K562 (cell line): ENCODE measurements around the gene PLEKHA1. TPM values are rescaled to one million over a fixed set of nuclear protein-coding genes. Genes with fewer than 3 reads are reported as not detected.

Experiments used
- ATAC-seq: fragments of 200-7000 bp; cut with Tn5 transposase; 3 replicates; pipeline ENCODE4 v1.9.1; 2020; ENCODE audit warnings: moderate library complexity
- BruUV-seq: library from RNA; stranded (reverse); fragments of 400-500 nt; replicated peaks from 2 replicates; lab custom pipeline; 2021; lab: Mats Ljungman, UMichigan
- CTCF ChIA-PET: fragments of 300-600 bp; formaldehyde crosslinking; extraction: SDS; loops from one replicate; lab custom pipeline; 2021; ENCODE audit warnings: low intra/inter-chr PET ratio; lab: Yijun Ruan, JAX
- POLR2A ChIA-PET: fragments of 300-600, 350-650 bp; sonication (Branson Sonifier 250); formaldehyde crosslinking; extraction: SDS; loops from one replicate; lab custom pipeline; 2021; ENCODE audit warnings: antibody characterized with exemption, inconsistent platforms; lab: Yijun Ruan, JAX
- DNase-seq, 4 experiments: peaks; one replicate each; pipeline versions ENCODE4 v3.0.0 to v3.0.0-alpha.2; 2011 to 2018; ENCODE audit warnings: low spot score in 3 of 4, mixed read lengths in 3 of 4; ENCODE audit errors: extremely low read depth in 1 of 4
- FAIRE-seq: peaks from 2 replicates; lab custom pipeline; 2011; peaks lifted over from hg19 to GRCh38; lab: Jason Lieb, UNC
- H2AFZ ChIP-seq: 2 replicates; pipeline ENCODE4 v1.6.0; 2011; ENCODE audit warnings: low read depth, low read length, control low read depth, inconsistent platforms
- H3K27ac ChIP-seq: fragments of 200-600 bp; 3 replicates; pipeline ENCODE4 v1.8.0; 2011; ENCODE audit warnings: low read depth, mild to moderate bottlenecking, control low read depth, inconsistent platforms, low read length, moderate library complexity, mixed read lengths; ENCODE audit errors: extremely low read depth
- H3K27me3 ChIP-seq, 2 experiments: fragments of 300-600 bp in 1 of 2; 2 replicates in 1 of 2; 3 replicates in 1 of 2; pipeline versions ENCODE4 v1.6.0 to v1.8.0; 2011; ENCODE audit warnings: inconsistent platforms in 2 of 2, low read length in 2 of 2, mild to moderate bottlenecking in 1 of 2, mixed read lengths in 1 of 2, moderate library complexity in 1 of 2; ENCODE audit not compliant: control insufficient read depth in 2 of 2, insufficient read depth in 2 of 2
- H3K36me3 ChIP-seq: fragments of 300-600 bp; 3 replicates; pipeline ENCODE4 v1.8.0; 2011; ENCODE audit warnings: mild to moderate bottlenecking, low read length, inconsistent platforms; ENCODE audit not compliant: control insufficient read depth, insufficient read depth
- H3K4me1 ChIP-seq, 2 experiments: fragments of 200-600 bp in 1 of 2; replicated peaks in 1 of 2; 2 replicates in 1 of 2; 3 replicates in 1 of 2; pipeline versions ENCODE4 v1.5.1 to v1.8.0; 2011; ENCODE audit warnings: inconsistent platforms in 2 of 2, low read length in 2 of 2, mild to moderate bottlenecking in 1 of 2, mixed read lengths in 1 of 2, moderate library complexity in 1 of 2; ENCODE audit not compliant: control insufficient read depth in 2 of 2, insufficient read depth in 2 of 2
- H3K4me2 ChIP-seq: 2 replicates; pipeline ENCODE4 v1.6.1; 2011; ENCODE audit warnings: low read length, control low read depth, inconsistent platforms, mixed read lengths; ENCODE audit not compliant: insufficient read depth
- H3K4me3 ChIP-seq: fragments of 200-600 bp; sonication (generic), shearing (Covaris generic); 2 replicates; pipeline ENCODE4 v1.5.1; 2016; ENCODE audit warnings: control low read depth, inconsistent platforms
- H3K79me2 ChIP-seq: fragments of 200-600 bp; 3 replicates; pipeline ENCODE4 v1.8.0; 2011; ENCODE audit warnings: low read length, inconsistent platforms; ENCODE audit not compliant: control insufficient read depth, insufficient read depth
- H3K9ac ChIP-seq, 2 experiments: 2 replicates each; pipeline versions ENCODE4 v1.6.0 to v1.6.1; 2011; ENCODE audit warnings: low read depth in 2 of 2, low read length in 2 of 2, control low read depth in 1 of 2, inconsistent platforms in 1 of 2, mild to moderate bottlenecking in 1 of 2, mixed read lengths in 1 of 2; ENCODE audit not compliant: insufficient read depth in 1 of 2
- H3K9me1 ChIP-seq: one replicate; pipeline ENCODE4 v1.6.0; 2011; ENCODE audit warnings: inconsistent platforms, mild to moderate bottlenecking, low read length, moderate library complexity; ENCODE audit not compliant: control insufficient read depth, insufficient read depth
- H3K9me3 ChIP-seq: replicated peaks from 2 replicates; pipeline ENCODE4 v1.5.1; 2011; ENCODE audit warnings: low read depth, low read length, inconsistent platforms; ENCODE audit not compliant: control insufficient read depth, insufficient read depth
- H4K20me1 ChIP-seq: replicated peaks from 2 replicates; pipeline ENCODE4 v1.6.1; 2011; ENCODE audit warnings: low read length, inconsistent platforms, mixed read lengths; ENCODE audit not compliant: control insufficient read depth, insufficient read depth
- CHD1 ChIP-seq: fragments of 200-600 bp; sonication (generic); IDR thresholded peaks from one replicate; pipeline ENCODE4 v1.6.1; 2012; ENCODE audit warnings: mild to moderate bottlenecking, moderate library complexity, low read length, inconsistent platforms
- ELF4 ChIP-seq: fragments of 450-650 bp; formaldehyde crosslinking; IDR thresholded peaks from 2 replicates; pipeline ENCODE4 v1.4.0; 2022; ENCODE audit warnings: missing genetic modification characterization
- RAD21 ChIP-seq, 2 experiments: fragments of 250-450 bp in 1 of 2; fragments of 450-650 bp in 1 of 2; sonication (Bioruptor Pico) in 1 of 2; formaldehyde crosslinking in 1 of 2; IDR thresholded peaks in 1 of 2; conservative IDR thresholded peaks in 1 of 2; 2 replicates each; pipeline versions ENCODE4 v1.4.0 to v1.8.0; 2020 to 2022; ENCODE audit warnings: mild to moderate bottlenecking in 2 of 2, moderate library complexity in 1 of 2
- SAP30 ChIP-seq: fragments of 200-600 bp; sonication (generic); IDR thresholded peaks from 2 replicates; pipeline ENCODE4 v1.6.1; 2012; ENCODE audit warnings: borderline replicate concordance, low read depth, mild to moderate bottlenecking, moderate library complexity, low read length, control low read depth, inconsistent platforms; ENCODE audit not compliant: insufficient read depth, poor library complexity, severe bottlenecking
- YY1 ChIP-seq, 3 experiments: IDR thresholded peaks; 2 replicates each; pipeline ENCODE4 v1.6.1; 2011; ENCODE audit warnings: low read length in 2 of 3, mild to moderate bottlenecking in 2 of 3, moderate library complexity in 2 of 3, borderline replicate concordance in 1 of 3, control low read depth in 1 of 3, low read depth in 1 of 3; ENCODE audit not compliant: insufficient read depth in 3 of 3, insufficient replicate concordance in 2 of 3, control insufficient read depth in 1 of 3, insufficient read length in 1 of 3; ENCODE audit errors: extremely low read depth in 1 of 3
- ZFP36 ChIP-seq: fragments of 150-350 bp; IDR thresholded peaks from 2 replicates; pipeline ENCODE4 v1.6.1; 2018; ENCODE audit warnings: low read length, low read depth; ENCODE audit not compliant: partially characterized antibody
- ZNF184 ChIP-seq: sonication (generic); formaldehyde crosslinking; IDR thresholded peaks from 2 replicates; pipeline ENCODE4 v1.5.0; 2020; ENCODE audit warnings: missing genetic modification reagents
- WGBS: fragments of 100-300 bp; shearing (Covaris generic); methylation state at CpG from one replicate; pipeline ENCODE4 v1.1.6; 2016; ENCODE audit warnings: low coverage, mixed read lengths; ENCODE audit not compliant: insufficient coverage; ENCODE audit errors: missing lambda C conversion rate; 5-methylcytosine and 5-hydroxymethylcytosine counted together
- in situ Hi-C: fragments of 300-500 bp; cut with MboI; formaldehyde crosslinking; loops from 4 replicates; pipeline ENCODE4 v1.15.0; 2018; ENCODE audit warnings: inconsistent platforms, mixed read lengths
- intact Hi-C: fragments of 100-400 bp; cut with micrococcal nuclease; formaldehyde crosslinking; loops from 2 replicates; pipeline ENCODE4 v1.14.2; 2022
- polyA plus RNA-seq, 8 experiments: library from polyadenylated mRNA; depleted of rRNA in 4 of 8; stranded (reverse) in 5 of 8; unstranded in 3 of 8; fragments of >200 nt; fragmentation: Nextera tagmentation in 2 of 8; fragmentation: Illumina TruSeq in 1 of 8; extraction: Ambion mirVana in 2 of 8; extraction: Trizol in 1 of 8; gene quantifications; 2 replicates each; pipeline versions ENCODE4 v1.2.1 to v1.2.3, GENCODE V29; 2011 to 2014; ENCODE audit warnings: inconsistent platforms in 1 of 8, missing spikeins in 1 of 8
- total RNA-seq, 7 experiments: library from RNA; depleted of rRNA in 6 of 7; stranded (reverse); fragments of >200 nt in 6 of 7; fragmentation: Illumina TruSeq in 2 of 7; extraction: Trizol in 2 of 7; gene quantifications; 2 replicates each; pipeline versions ENCODE4 v1.2.1 to v1.2.3, GENCODE V29; 2011 to 2021; ENCODE audit warnings: low replicate concordance in 1 of 7
- TF ChIP-seq, protein P1 (sequence below): IDR thresholded peaks from 2 replicates; pipeline ENCODE4 v1.6.1; 2012; ENCODE audit warnings: low read depth, low read length, improper control_type of control experiment, borderline replicate concordance
- TF ChIP-seq, protein P2 (sequence below), 2 experiments: fragments of 450-650 bp; formaldehyde crosslinking in 1 of 2; IDR thresholded peaks; 2 replicates each; pipeline versions ENCODE4 v1.4.0 to v1.6.1; 2014 to 2020; ENCODE audit warnings: mild to moderate bottlenecking in 2 of 2, borderline replicate concordance in 1 of 2, low read depth in 1 of 2

PLEKHA1 gene
- total and polyA plus RNA-seq, 9 of the 15 experiments (the other 6 are each of a cell fraction or from before 2014, with no cell fraction given): 0.05 to 4.7 (median 1.0) TPM

DNA sequence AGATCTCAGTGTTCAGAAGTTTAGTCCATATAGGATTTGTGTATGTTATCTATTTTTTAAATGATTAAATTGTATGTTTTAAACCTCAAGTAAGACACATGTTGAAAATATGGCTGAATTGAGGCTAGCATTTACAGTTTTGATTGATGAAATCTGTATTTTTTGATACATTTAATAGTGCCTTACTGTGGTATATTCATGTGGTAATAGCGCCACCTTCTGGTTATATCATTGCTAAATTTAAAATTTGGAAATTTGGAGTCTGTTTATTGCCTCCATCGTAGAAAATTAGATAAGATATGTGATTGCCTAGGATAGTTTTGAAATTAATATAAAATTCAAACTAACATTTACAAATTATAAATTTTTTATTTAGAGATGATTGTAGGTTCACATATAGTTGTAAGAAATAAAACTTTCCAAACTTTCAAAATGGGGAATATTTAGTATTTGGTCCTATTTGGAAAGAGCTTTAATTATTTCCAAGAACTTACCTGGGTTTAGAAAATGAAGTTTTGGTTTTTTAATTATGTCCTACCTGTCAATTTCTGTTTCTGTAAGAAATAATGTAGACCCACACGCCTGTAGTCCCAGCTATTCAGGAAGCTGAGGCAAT, 60.8 kb downstream of the PLEKHA1 start:
- Histone ChIP-seq H3K27me3 (no peaks in the 10 kb centered on the region; a peak in 1 of 5 replicates), H3K4me3 (no peak overlapping the region), H3K9me1 (no peaks in the 10 kb centered on the region), H3K9ac (no peak overlapping the region), H2AFZ (no peak overlapping the region), H3K9me3 (no peaks in the 10 kb centered on the region), H4K20me1 (no peaks in the 10 kb centered on the region), H3K79me2 (no peaks in the 10 kb centered on the region), H3K4me1 (no peaks in the 10 kb centered on the region), H3K4me2 (no peak overlapping the region), H3K27ac (no peak overlapping the region), H3K36me3 (no peaks in the 10 kb centered on the region)
- CTCF ChIA-PET: interaction anchor here (0.7 to 1.7 kb wide), 6 partner anchors 95 to 381 kb away, joined by 3 to 21 read pairs (median 3); no protein-coding TSS in a partner anchor
- WGBS: 0% methylated on average over 2 of the region's 3 CpGs
- no TSS peak for BruUV-seq
- intact Hi-C loops (loop anchor here (1.0 to 5.0 kb wide), 4 partner anchors 93 to 293 kb away; no protein-coding TSS in a partner anchor), in situ Hi-C loops (loop anchor here (25.0 kb wide), 1 partner anchor 298 kb away; no protein-coding TSS in a partner anchor)
- ATAC-seq (no peak), DNase-seq (peak; percentile 9 to 23 (median 20)), FAIRE-seq (no peak)
- POLR2A ChIA-PET: no interaction called here
- TF ChIP-seq ZNF184 (CRISPR knock-in tag): no peak
- no peak for TF ChIP-seq SAP30
- TF ChIP-seq, protein P1, sequence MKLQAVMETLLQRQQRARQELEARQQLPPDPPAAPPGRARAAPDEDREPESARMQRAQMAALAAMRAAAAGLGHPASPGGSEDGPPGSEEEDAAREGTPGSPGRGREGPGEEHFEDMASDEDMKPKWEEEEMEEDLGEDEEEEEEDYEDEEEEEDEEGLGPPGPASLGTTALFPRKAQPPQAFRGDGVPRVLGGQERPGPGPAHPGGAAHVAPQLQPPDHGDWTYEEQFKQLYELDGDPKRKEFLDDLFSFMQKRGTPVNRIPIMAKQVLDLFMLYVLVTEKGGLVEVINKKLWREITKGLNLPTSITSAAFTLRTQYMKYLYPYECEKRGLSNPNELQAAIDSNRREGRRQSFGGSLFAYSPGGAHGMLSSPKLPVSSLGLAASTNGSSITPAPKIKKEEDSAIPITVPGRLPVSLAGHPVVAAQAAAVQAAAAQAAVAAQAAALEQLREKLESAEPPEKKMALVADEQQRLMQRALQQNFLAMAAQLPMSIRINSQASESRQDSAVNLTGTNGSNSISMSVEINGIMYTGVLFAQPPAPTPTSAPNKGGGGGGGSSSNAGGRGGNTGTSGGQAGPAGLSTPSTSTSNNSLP: 0 out of 2 replicates have a peak, but pooled peaks have one; percentile 40
- TF ChIP-seq ZFP36: no peak
- no peak for TF ChIP-seq YY1 (IDR thresholded peaks at IDR 0.05; ENCODE audit: borderline replicate concordance in 1 of 3, control insufficient read depth in 1 of 3, extremely low read depth in 1 of 3, insufficient read depth in 3 of 3, insufficient read length in 1 of 3, insufficient replicate concordance in 2 of 3, low read depth in 1 of 3, low read length in 2 of 3)
- TF ChIP-seq ELF4: no peak
- TF ChIP-seq, protein P2, sequence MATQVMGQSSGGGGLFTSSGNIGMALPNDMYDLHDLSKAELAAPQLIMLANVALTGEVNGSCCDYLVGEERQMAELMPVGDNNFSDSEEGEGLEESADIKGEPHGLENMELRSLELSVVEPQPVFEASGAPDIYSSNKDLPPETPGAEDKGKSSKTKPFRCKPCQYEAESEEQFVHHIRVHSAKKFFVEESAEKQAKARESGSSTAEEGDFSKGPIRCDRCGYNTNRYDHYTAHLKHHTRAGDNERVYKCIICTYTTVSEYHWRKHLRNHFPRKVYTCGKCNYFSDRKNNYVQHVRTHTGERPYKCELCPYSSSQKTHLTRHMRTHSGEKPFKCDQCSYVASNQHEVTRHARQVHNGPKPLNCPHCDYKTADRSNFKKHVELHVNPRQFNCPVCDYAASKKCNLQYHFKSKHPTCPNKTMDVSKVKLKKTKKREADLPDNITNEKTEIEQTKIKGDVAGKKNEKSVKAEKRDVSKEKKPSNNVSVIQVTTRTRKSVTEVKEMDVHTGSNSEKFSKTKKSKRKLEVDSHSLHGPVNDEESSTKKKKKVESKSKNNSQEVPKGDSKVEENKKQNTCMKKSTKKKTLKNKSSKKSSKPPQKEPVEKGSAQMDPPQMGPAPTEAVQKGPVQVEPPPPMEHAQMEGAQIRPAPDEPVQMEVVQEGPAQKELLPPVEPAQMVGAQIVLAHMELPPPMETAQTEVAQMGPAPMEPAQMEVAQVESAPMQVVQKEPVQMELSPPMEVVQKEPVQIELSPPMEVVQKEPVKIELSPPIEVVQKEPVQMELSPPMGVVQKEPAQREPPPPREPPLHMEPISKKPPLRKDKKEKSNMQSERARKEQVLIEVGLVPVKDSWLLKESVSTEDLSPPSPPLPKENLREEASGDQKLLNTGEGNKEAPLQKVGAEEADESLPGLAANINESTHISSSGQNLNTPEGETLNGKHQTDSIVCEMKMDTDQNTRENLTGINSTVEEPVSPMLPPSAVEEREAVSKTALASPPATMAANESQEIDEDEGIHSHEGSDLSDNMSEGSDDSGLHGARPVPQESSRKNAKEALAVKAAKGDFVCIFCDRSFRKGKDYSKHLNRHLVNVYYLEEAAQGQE (IDR thresholded peaks at IDR 0.05; ENCODE audit: borderline replicate concordance): peak; percentile 50; the same call in 1 of the 2 replicates
- TF ChIP-seq, protein P2 (CRISPR knock-in tag; IDR thresholded peaks at IDR 0.05; ENCODE audit: low read depth): no peak
- TF ChIP-seq RAD21 (CRISPR knock-in tag; conservative IDR thresholded peaks at IDR 0.05 in 1 of 2, IDR thresholded peaks at IDR 0.05 in 1 of 2): peak; percentile 64 to 77
- TF ChIP-seq CHD1: no peak
